UCSD-AML1 (cell line): Measurements from ENCODE around the gene REM1.
"Not testable (repeated sequence)": the region's sequence is repeated elsewhere in the genome, so short reads cannot be mapped to it uniquely, and the experiment has no call there.

ENCODE experiments used
- DNase-seq: peaks from one replicate; lab custom pipeline; 2025; ENCODE audit not compliant: unreplicated experiment; lab: John Stamatoyannopoulos, UW

Gene REM1

GRCh38 chr20:31474758-31475427, at the start of gene REM1, which contains the start of gene DEFB124:
Gene REM1 (plus strand): TSS chr20:31475288. CDS start chr20:31476446, 1,158 bp downstream.
Gene DEFB124 (minus strand): TSS chr20:31475127. CDS start chr20:31473013, 2,114 bp downstream.
- DNase-seq, result no peak

GRCh38 chr20:31425797-31426196, 49.3 kb upstream of the REM1 start:
- no peak for DNase-seq

GRCh38 chr20:31426891-31427551, 48.1 kb upstream of the REM1 start:
- DNase-seq, result not testable (repeated sequence)

GRCh38 chr20:31427576-31427975, 47.5 kb upstream of the REM1 start:
- DNase-seq, result not testable (repeated sequence)

GRCh38 chr20:31430568-31431115, 44.4 kb upstream of the REM1 start:
- no peak for DNase-seq

GRCh38 chr20:31440012-31440659, 35.0 kb upstream of the REM1 start, which contains the start of gene DEFB123:
Gene DEFB123 (plus strand): TSS chr20:31440632. CDS start chr20:31440699, 67 bp downstream.
- no peak for DNase-seq

- DNase-seq, result no peak
Observed at GRCh38 chr20:31446084-31446819, 28.8 kb upstream of the REM1 start.

GRCh38 chr20:31449511-31450414, 25.3 kb upstream of the REM1 start:
- DNase-seq, result no peak

GRCh38 chr20:31452575-31452974, 22.5 kb upstream of the REM1 start:
- no peak for DNase-seq

- DNase-seq, result no peak
Observed at GRCh38 chr20:31454361-31454760, 20.7 kb upstream of the REM1 start.

- DNase-seq, result not testable (repeated sequence)
Observed at GRCh38 chr20:31470946-31471345, 4.1 kb upstream of the REM1 start.

GRCh38 chr20:31472395-31473330, 2.4 kb upstream of the REM1 start:
- DNase-seq, result no peak

- DNase-seq, result no peak
Observed at GRCh38 chr20:31473331-31474096, 1.6 kb upstream of the REM1 start.

- no peak for DNase-seq
Observed at GRCh38 chr20:31474097-31474436, 1.0 kb upstream of the REM1 start.

GRCh38 chr20:31475472-31476293, 595 bp downstream of the REM1 start:
- DNase-seq, result no peak

GRCh38 chr20:31476294-31476585, 1.2 kb downstream of the REM1 start:
- DNase-seq, result no peak

GRCh38 chr20:31476643-31477215, 1.6 kb downstream of the REM1 start:
- DNase-seq, result no peak
